WTC11 (cell line): Measurements from ENCODE around the gene LTBP4. TPM values are rescaled to one million over a fixed set of nuclear protein-coding genes. Genes with fewer than 3 reads are reported as not detected.

Source experiments
- ATAC-seq: fragments of 200-7000 bp; cut with Tn5 transposase; 2 replicates; pipeline ENCODE4 v1.10.0; 2021; ENCODE audit warnings: mild to moderate bottlenecking, moderate library complexity
- CTCF ChIA-PET: fragments of 300-600 bp; sonication (Branson Sonifier 250); formaldehyde crosslinking; loops from one replicate; lab custom pipeline; 2021; ENCODE audit warnings: antibody characterized with exemption; lab: Charles Lee
- POLR2A ChIA-PET: fragments of 350-600 bp; sonication (Branson Sonifier 250); formaldehyde crosslinking; loops from one replicate; lab custom pipeline; 2021; ENCODE audit warnings: antibody characterized with exemption; lab: Charles Lee
- DNase-seq: peaks from one replicate; pipeline ENCODE4 v3.0.0; 2021; ENCODE audit warnings: low spot score
- H3K27ac Mint-ChIP-seq: 2 replicates; pipeline ENCODE4 v1.8.0; 2021; ENCODE audit warnings: mixed read lengths
- H3K27me3 Mint-ChIP-seq: 2 replicates; pipeline ENCODE4 v1.8.0; 2021; ENCODE audit warnings: low read depth, mild to moderate bottlenecking, moderate library complexity, mixed read lengths
- H3K36me3 Mint-ChIP-seq: 2 replicates; pipeline ENCODE4 v1.8.0; 2021; ENCODE audit warnings: mixed read lengths
- H3K4me1 Mint-ChIP-seq: 2 replicates; pipeline ENCODE4 v1.8.0; 2022; ENCODE audit warnings: mixed read lengths
- H3K4me3 Mint-ChIP-seq: 2 replicates; pipeline ENCODE4 v1.8.0; 2021; ENCODE audit warnings: mild to moderate bottlenecking, moderate library complexity, mixed read lengths
- H3K9me3 Mint-ChIP-seq: 2 replicates; pipeline ENCODE4 v1.8.0; 2021; ENCODE audit warnings: mixed read lengths
- ARID4B ChIP-seq: sonication (generic); formaldehyde crosslinking; IDR thresholded peaks from 2 replicates; pipeline ENCODE4 v1.8.0; 2023; ENCODE audit warnings: missing genetic modification reagents, mild to moderate bottlenecking, borderline replicate concordance
- CBFB ChIP-seq: sonication (generic); formaldehyde crosslinking; IDR thresholded peaks from 2 replicates; pipeline ENCODE4 v1.8.1; 2022; ENCODE audit warnings: mild to moderate bottlenecking, low read depth, missing genetic modification reagents
- E2F1 ChIP-seq: sonication (generic); formaldehyde crosslinking; IDR thresholded peaks from 2 replicates; pipeline ENCODE4 v1.8.0; 2022; ENCODE audit warnings: mild to moderate bottlenecking, missing genetic modification reagents
- FOXJ3 ChIP-seq: sonication (generic); formaldehyde crosslinking; IDR thresholded peaks from 2 replicates; pipeline ENCODE4 v1.9.0; 2021; ENCODE audit warnings: missing genetic modification reagents, mild to moderate bottlenecking, borderline replicate concordance
- FOXK1 ChIP-seq: sonication (generic); formaldehyde crosslinking; IDR thresholded peaks from 2 replicates; pipeline ENCODE4 v1.8.0; 2022; ENCODE audit warnings: mild to moderate bottlenecking, moderate library complexity, missing genetic modification reagents
- GTF2I ChIP-seq: fragments of 250-450 bp; sonication (Bioruptor Pico); conservative IDR thresholded peaks from 2 replicates; pipeline ENCODE4 v1.4.0; 2021; ENCODE audit warnings: mild to moderate bottlenecking
- IRF2 ChIP-seq: sonication (generic); formaldehyde crosslinking; IDR thresholded peaks from 2 replicates; pipeline ENCODE4 v1.8.0; 2022; ENCODE audit warnings: low read depth, missing genetic modification reagents, borderline replicate concordance
- JUN ChIP-seq: sonication (generic); formaldehyde crosslinking; IDR thresholded peaks from 2 replicates; pipeline ENCODE4 v1.8.0; 2023; ENCODE audit warnings: mild to moderate bottlenecking, missing genetic modification reagents
- NFYB ChIP-seq: sonication (generic); formaldehyde crosslinking; conservative IDR thresholded peaks from 2 replicates; pipeline ENCODE4 v1.8.0; 2022; ENCODE audit warnings: low read depth, missing genetic modification reagents
- NR1H2 ChIP-seq: sonication (generic); formaldehyde crosslinking; IDR thresholded peaks from 2 replicates; pipeline ENCODE4 v1.9.0; 2021; ENCODE audit warnings: mild to moderate bottlenecking, moderate library complexity, missing genetic modification reagents
- PRDM15 ChIP-seq: sonication (generic); formaldehyde crosslinking; IDR thresholded peaks from 2 replicates; pipeline ENCODE4 v1.8.0; 2022; ENCODE audit warnings: missing genetic modification reagents
- SMAD3 ChIP-seq: sonication (generic); formaldehyde crosslinking; IDR thresholded peaks from 2 replicates; pipeline ENCODE4 v1.8.0; 2022; ENCODE audit warnings: missing genetic modification reagents, mild to moderate bottlenecking, borderline replicate concordance
- SMAD4 ChIP-seq: sonication (generic); formaldehyde crosslinking; IDR thresholded peaks from 2 replicates; pipeline ENCODE4 v1.8.0; 2022; ENCODE audit warnings: mild to moderate bottlenecking, missing genetic modification reagents
- TP53 ChIP-seq: sonication (generic); formaldehyde crosslinking; IDR thresholded peaks from 2 replicates; pipeline ENCODE4 v1.8.1; 2023; ENCODE audit warnings: mild to moderate bottlenecking, missing genetic modification reagents
- ZBTB43 ChIP-seq: sonication (generic); formaldehyde crosslinking; IDR thresholded peaks from 2 replicates; pipeline ENCODE4 v1.8.1; 2023; ENCODE audit warnings: mild to moderate bottlenecking, missing genetic modification reagents
- ZNF121 ChIP-seq: sonication (generic); formaldehyde crosslinking; IDR thresholded peaks from 2 replicates; pipeline ENCODE4 v1.8.0; 2023; ENCODE audit warnings: missing genetic modification reagents
- ZNF138 ChIP-seq: sonication (generic); formaldehyde crosslinking; conservative IDR thresholded peaks from 2 replicates; pipeline ENCODE4 v1.8.1; 2022; ENCODE audit warnings: mild to moderate bottlenecking, moderate library complexity, missing genetic modification reagents
- ZNF423 ChIP-seq: fragments of 250-450 bp; sonication (Bioruptor Pico); IDR thresholded peaks from 2 replicates; pipeline ENCODE4 v2.1.2; 2022; ENCODE audit warnings: mild to moderate bottlenecking, moderate library complexity
- ZNF512 ChIP-seq: sonication (generic); formaldehyde crosslinking; IDR thresholded peaks from 2 replicates; pipeline ENCODE4 v1.8.1; 2022; ENCODE audit warnings: missing genetic modification reagents, borderline replicate concordance
- total RNA-seq: library from RNA; stranded (reverse); gene quantifications from 3 replicates; pipeline ENCODE4 v1.2.3, GENCODE V29; 2021

The LTBP4 gene
- total RNA-seq, 1 experiment from 2014 or later = 125 TPM

GRCh38 chr19:40604171-40604646 lies 3.0 kb downstream of the LTBP4 start (continued):
- no peak for TF ChIP-seq E2F1 (CRISPR knock-in tag)
- no peak for TF ChIP-seq ZNF423 (CRISPR knock-in tag)

GRCh38 chr19:40604647-40605215 lies 3.6 kb downstream of the LTBP4 start:
- Mint-ChIP-seq H3K9me3 (no peaks in the 10 kb centered on the region), H3K27me3 (peaks cover 90% of the 10 kb centered on the region), H3K36me3 (no peaks in the 10 kb centered on the region), H3K4me3 (peak overlapping the region; percentile 77), H3K4me1 (peaks cover 49% of the 10 kb centered on the region), H3K27ac (no peak overlapping the region)
- POLR2A ChIA-PET = interaction anchor here (1.3 to 3.9 kb wide), 2 partner anchors 9 to 26 kb away, joined by 3 to 39 read pairs; no protein-coding TSS in a partner anchor
- CTCF ChIA-PET = interaction anchor here (1.0 to 7.7 kb wide), 23 partner anchors 10 to 160 kb away, joined by 3 to 101 read pairs (median 13); partner anchors contain the start of gene BLVRB
- ATAC-seq (no peak), DNase-seq (no peak)
- TF ChIP-seq NFYB (CRISPR knock-in tag) (no peak), ZNF423 (CRISPR knock-in tag) (no peak), FOXJ3 (CRISPR knock-in tag) (no peak), ZNF121 (CRISPR knock-in tag) (peak; percentile 96), FOXK1 (CRISPR knock-in tag) (no peak), NR1H2 (CRISPR knock-in tag) (no peak), GTF2I (0 out of 2 replicates have a peak, but pooled peaks have one; percentile 3), PRDM15 (CRISPR knock-in tag) (no peak)

- peak; percentile 66 for DNase-seq
- ATAC-seq = peak; percentile 1; the same call in 1 of the 2 replicates
- Mint-ChIP-seq H3K27me3 (peaks cover 90% of the 10 kb centered on the region), H3K9me3 (no peaks in the 10 kb centered on the region), H3K4me3 (peak overlapping the region; percentile 77), H3K27ac (peak overlapping the region; percentile 84), H3K4me1 (peaks cover 52% of the 10 kb centered on the region), H3K36me3 (no peaks in the 10 kb centered on the region)
- ChIA-PET CTCF (interaction anchor here (0.5 to 7.7 kb wide), 14 partner anchors 9 to 156 kb away, joined by 3 to 101 read pairs (median 6); partner anchors contain the start of gene BLVRB), POLR2A (interaction anchor here (1.0 to 3.9 kb wide), 2 partner anchors 9 to 145 kb away, joined by 3 to 39 read pairs; partner anchors contain the start of gene ACTMAP)
- TF ChIP-seq ZNF512 (CRISPR knock-in tag) (no peak), JUN (CRISPR knock-in tag) (no peak), SMAD4 (CRISPR knock-in tag) (no peak), CBFB (CRISPR knock-in tag) (no peak), IRF2 (no peak), SMAD3 (CRISPR knock-in tag) (no peak), ZBTB43 (no peak), TP53 (CRISPR knock-in tag) (no peak), ARID4B (CRISPR knock-in tag) (no peak), ZNF138 (no peak)
These were observed 4.2 kb downstream of the LTBP4 start for GRCh38 chr19:40605216-40605971.
